SU-DHL-6 (cell line): ENCODE data around the gene CDK5R1.

Experiments
- H2AFZ ChIP-seq: fragments of 200-600 bp; sonication (generic); 2 replicates; pipeline ENCODE4 v1.6.1; 2014; ENCODE audit warnings: low read depth, mild to moderate bottlenecking, moderate library complexity, mixed read lengths, antibody characterized with exemption, low read length; ENCODE audit not compliant: severe bottlenecking
- H3F3A ChIP-seq: fragments of 200-600 bp; shearing (Covaris generic); 2 replicates; pipeline ENCODE4 v1.6.0; 2016; ENCODE audit warnings: antibody characterized with exemption, mild to moderate bottlenecking; ENCODE audit not compliant: insufficient read depth
- H3K27ac ChIP-seq: fragments of 200-600 bp; sonication (generic); 2 replicates; pipeline ENCODE4 v1.5.1; 2016; ENCODE audit warnings: low read depth, mild to moderate bottlenecking, low read length, moderate library complexity, mixed read lengths
- H3K27me3 ChIP-seq: fragments of 200-600 bp; sonication (generic), shearing (Covaris generic); 2 replicates; pipeline ENCODE4 v1.6.0; 2014; ENCODE audit warnings: mild to moderate bottlenecking, low read length
- H3K36me3 ChIP-seq: fragments of 200-600 bp; sonication (generic); 2 replicates; pipeline ENCODE4 v1.6.1; 2014; ENCODE audit warnings: mild to moderate bottlenecking, low read length, mixed read lengths
- H3K4me2 ChIP-seq: fragments of 300-600, 200-600 bp; shearing (Covaris generic), sonication (generic); 2 replicates; pipeline ENCODE4 v1.6.0; 2014; ENCODE audit warnings: low read length, low read depth, mild to moderate bottlenecking; ENCODE audit not compliant: poor library complexity, severe bottlenecking
- H3K4me3 ChIP-seq: fragments of 200-600 bp; sonication (generic); 2 replicates; pipeline ENCODE4 v1.5.1; 2014; ENCODE audit warnings: antibody characterized with exemption, low read length, mild to moderate bottlenecking, mixed read lengths; ENCODE audit not compliant: insufficient read depth, poor library complexity, severe bottlenecking
- H3K79me2 ChIP-seq: fragments of 200-600 bp; sonication (generic); 2 replicates; pipeline ENCODE4 v1.6.1; 2014; ENCODE audit warnings: mild to moderate bottlenecking, low read length, moderate library complexity; ENCODE audit not compliant: insufficient read depth
- H3K9ac ChIP-seq: fragments of 200-600 bp; sonication (generic); 2 replicates; pipeline ENCODE4 v1.7.0; 2014; ENCODE audit warnings: mild to moderate bottlenecking, low read length
- H3K9me2 ChIP-seq: fragments of 200-600 bp; sonication (generic); replicated peaks from 2 replicates; pipeline ENCODE4 v1.6.1; 2014; ENCODE audit warnings: low read length; ENCODE audit not compliant: insufficient read depth
- H3K9me3 ChIP-seq: fragments of 200-600 bp; sonication (generic); 2 replicates; pipeline ENCODE4 v1.6.1; 2014; ENCODE audit warnings: low read length, mixed read lengths; ENCODE audit not compliant: insufficient read depth
- H4K20me1 ChIP-seq: fragments of 200-600 bp; sonication (generic); 2 replicates; pipeline ENCODE4 v1.6.1; 2014; ENCODE audit warnings: low read depth, mild to moderate bottlenecking, antibody characterized with exemption, low read length, moderate library complexity, mixed read lengths
- EZH2phosphoT487 ChIP-seq: fragments of 200-600 bp; sonication (generic), shearing (Covaris generic); conservative IDR thresholded peaks from 2 replicates; pipeline ENCODE4 v1.6.1; 2018; ENCODE audit warnings: mild to moderate bottlenecking, antibody characterized with exemption, low read length, moderate library complexity, mixed read lengths
- TF ChIP-seq, protein P1 (sequence below): fragments of 200-600 bp; sonication (generic); IDR thresholded peaks from one replicate; pipeline ENCODE4 v1.5.1; 2017; ENCODE audit warnings: antibody characterized with exemption, mild to moderate bottlenecking, low read length, moderate library complexity; ENCODE audit not compliant: insufficient read depth, poor library complexity, severe bottlenecking

Gene CDK5R1

DNA sequence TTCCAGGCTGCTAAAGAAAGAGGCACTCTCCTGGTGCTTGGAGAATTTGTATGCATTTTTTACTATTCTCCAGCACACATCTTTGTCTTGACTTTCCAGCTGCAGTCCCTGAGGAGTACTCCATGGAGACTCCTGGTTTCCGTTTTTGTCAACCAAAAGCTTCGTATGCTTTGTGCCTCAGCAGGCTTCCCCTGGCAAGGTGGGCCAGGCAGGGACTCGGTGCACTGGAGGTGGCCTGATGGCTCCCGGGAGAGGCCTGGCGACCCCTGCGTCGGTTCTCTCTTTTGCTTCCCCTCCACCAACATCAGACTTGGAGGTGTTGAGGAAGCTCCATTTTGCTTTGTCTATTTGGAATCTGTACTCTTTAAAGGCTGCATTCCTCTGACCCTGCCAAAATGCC, 23.7 kb downstream of the CDK5R1 start:
- TF ChIP-seq, protein P1, sequence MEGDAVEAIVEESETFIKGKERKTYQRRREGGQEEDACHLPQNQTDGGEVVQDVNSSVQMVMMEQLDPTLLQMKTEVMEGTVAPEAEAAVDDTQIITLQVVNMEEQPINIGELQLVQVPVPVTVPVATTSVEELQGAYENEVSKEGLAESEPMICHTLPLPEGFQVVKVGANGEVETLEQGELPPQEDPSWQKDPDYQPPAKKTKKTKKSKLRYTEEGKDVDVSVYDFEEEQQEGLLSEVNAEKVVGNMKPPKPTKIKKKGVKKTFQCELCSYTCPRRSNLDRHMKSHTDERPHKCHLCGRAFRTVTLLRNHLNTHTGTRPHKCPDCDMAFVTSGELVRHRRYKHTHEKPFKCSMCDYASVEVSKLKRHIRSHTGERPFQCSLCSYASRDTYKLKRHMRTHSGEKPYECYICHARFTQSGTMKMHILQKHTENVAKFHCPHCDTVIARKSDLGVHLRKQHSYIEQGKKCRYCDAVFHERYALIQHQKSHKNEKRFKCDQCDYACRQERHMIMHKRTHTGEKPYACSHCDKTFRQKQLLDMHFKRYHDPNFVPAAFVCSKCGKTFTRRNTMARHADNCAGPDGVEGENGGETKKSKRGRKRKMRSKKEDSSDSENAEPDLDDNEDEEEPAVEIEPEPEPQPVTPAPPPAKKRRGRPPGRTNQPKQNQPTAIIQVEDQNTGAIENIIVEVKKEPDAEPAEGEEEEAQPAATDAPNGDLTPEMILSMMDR = no peak
- no peak for TF ChIP-seq EZH2phosphoT487

DNA sequence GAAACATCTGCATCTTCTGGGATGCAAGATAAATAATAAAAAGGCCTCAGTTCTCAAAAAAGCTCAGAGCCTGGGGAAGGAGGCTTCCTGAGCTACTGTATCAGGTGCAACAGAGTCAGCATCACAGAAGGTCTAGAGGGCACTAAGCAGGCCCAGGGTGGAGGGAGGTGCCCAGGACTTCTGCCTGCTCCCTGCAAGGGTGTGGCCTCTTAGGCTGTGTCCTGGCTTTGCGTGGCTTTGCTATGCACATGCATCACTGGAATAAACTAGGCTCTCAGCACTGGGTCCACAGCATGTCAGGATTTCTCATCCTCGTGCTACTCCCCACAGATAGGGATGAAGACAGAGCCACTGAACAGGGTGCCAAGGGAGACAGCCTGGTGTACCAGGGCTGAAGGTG, 25.5 kb downstream of the CDK5R1 start:
- Histone ChIP-seq H3K4me3 (no peak overlapping the region), H3K36me3 (no peaks in the 10 kb centered on the region), H3K27ac (no peak overlapping the region), H2AFZ (no peak overlapping the region), H3K27me3 (no peaks in the 10 kb centered on the region), H4K20me1 (no peaks in the 10 kb centered on the region), H3K4me2 (no peak overlapping the region), H3F3A (no peaks in the 10 kb centered on the region), H3K9me3 (no peaks in the 10 kb centered on the region), H3K9ac (no peak overlapping the region), H3K79me2 (no peaks in the 10 kb centered on the region), H3K9me2 (no peaks in the 10 kb centered on the region)
- no peak for TF ChIP-seq EZH2phosphoT487
- TF ChIP-seq, protein P1 = no peak

More for the DNA sequence above, 23.7 kb downstream of the CDK5R1 start:
- no peak overlapping the region for H2AFZ ChIP-seq
- no peaks in the 10 kb centered on the region for H3F3A ChIP-seq
- H3K9ac ChIP-seq = no peak overlapping the region
- no peaks in the 10 kb centered on the region for H4K20me1 ChIP-seq
- H3K36me3 ChIP-seq = no peaks in the 10 kb centered on the region
- H3K79me2 ChIP-seq = no peaks in the 10 kb centered on the region
- H3K27me3 ChIP-seq = no peaks in the 10 kb centered on the region
- H3K4me3 ChIP-seq = no peak overlapping the region
- no peak overlapping the region for H3K27ac ChIP-seq
- H3K9me2 ChIP-seq = no peaks in the 10 kb centered on the region
- no peaks in the 10 kb centered on the region for H3K9me3 ChIP-seq
- H3K4me2 ChIP-seq = no peak overlapping the region

DNA sequence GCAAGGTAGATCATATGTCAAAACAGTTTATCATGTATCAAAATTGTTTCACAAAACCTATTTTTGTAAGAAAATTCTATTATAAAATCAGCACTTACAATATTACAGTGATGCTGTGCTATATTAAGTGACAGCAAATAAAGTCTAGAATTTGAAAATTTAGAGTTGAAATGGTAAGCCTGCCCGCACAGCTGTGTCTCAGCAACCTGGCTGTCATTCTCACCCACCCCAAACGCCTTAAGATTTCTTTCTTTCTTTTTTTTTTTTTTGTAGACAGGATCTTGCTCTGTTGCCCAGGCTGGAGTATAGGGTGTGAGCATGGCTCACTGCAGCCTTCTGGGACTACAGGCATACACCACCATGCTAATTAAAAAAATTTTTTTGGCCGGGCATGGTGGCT, 26.8 kb downstream of the CDK5R1 start:
- no peak overlapping the region for H2AFZ ChIP-seq

More for the DNA sequence above, 26.8 kb downstream of the CDK5R1 start:
- Histone ChIP-seq H3K27me3 (no peaks in the 10 kb centered on the region), H3K9ac (no peak overlapping the region), H3K9me3 (no peaks in the 10 kb centered on the region), H3K79me2 (no peaks in the 10 kb centered on the region), H4K20me1 (no peaks in the 10 kb centered on the region), H3K4me3 (no peak overlapping the region), H3F3A (no peaks in the 10 kb centered on the region), H3K9me2 (no peaks in the 10 kb centered on the region), H3K4me2 (no peak overlapping the region), H3K36me3 (no peaks in the 10 kb centered on the region), H3K27ac (no peak overlapping the region)
- TF ChIP-seq EZH2phosphoT487 = no peak
- TF ChIP-seq, protein P1 = no peak
